GM23248 (cell line): ENCODE data around the gene PTPRN. TPM values are rescaled to one million over a fixed set of nuclear protein-coding genes. Genes with fewer than 3 reads are reported as not detected.

Experiments
- DNase-seq: peaks from one replicate; pipeline ENCODE4 v3.0.0-alpha.2; 2015
- H2AFZ ChIP-seq: fragments of 200-600 bp; sonication (generic); 2 replicates; pipeline ENCODE4 v1.6.1; 2016; ENCODE audit warnings: antibody characterized with exemption
- H3F3A ChIP-seq: fragments of 200-600 bp; sonication (generic); 2 replicates; pipeline ENCODE4 v1.6.1; 2016; ENCODE audit warnings: mild to moderate bottlenecking, antibody characterized with exemption, mixed run types; ENCODE audit not compliant: insufficient read depth
- H3K27ac ChIP-seq: fragments of 200-600 bp; sonication (generic); 2 replicates; pipeline ENCODE4 v1.5.1; 2016; ENCODE audit warnings: mild to moderate bottlenecking
- H3K27me3 ChIP-seq: fragments of 200-600 bp; sonication (generic); replicated peaks from 2 replicates; pipeline ENCODE4 v1.6.1; 2016; ENCODE audit warnings: mild to moderate bottlenecking; ENCODE audit not compliant: insufficient read depth
- H3K36me3 ChIP-seq: fragments of 200-600 bp; sonication (generic); 2 replicates; pipeline ENCODE4 v1.6.1; 2016; ENCODE audit warnings: low read depth, mild to moderate bottlenecking
- H3K4me1 ChIP-seq: fragments of 200-600 bp; sonication (generic); 2 replicates; pipeline ENCODE4 v1.6.1; 2016; ENCODE audit warnings: mild to moderate bottlenecking; ENCODE audit not compliant: insufficient read depth
- H3K4me2 ChIP-seq: fragments of 200-600 bp; sonication (generic); one replicate; pipeline ENCODE4 v1.6.1; 2016; ENCODE audit warnings: mild to moderate bottlenecking; ENCODE audit not compliant: unreplicated experiment
- H3K4me3 ChIP-seq: fragments of 200-600 bp; sonication (generic); 2 replicates; pipeline ENCODE4 v1.5.1; 2016; ENCODE audit warnings: mild to moderate bottlenecking
- H3K79me2 ChIP-seq: fragments of 200-600 bp; sonication (generic); 2 replicates; pipeline ENCODE4 v1.6.1; 2016; ENCODE audit warnings: mild to moderate bottlenecking; ENCODE audit not compliant: insufficient read depth
- H3K9ac ChIP-seq: fragments of 200-600 bp; sonication (generic); 2 replicates; pipeline ENCODE4 v1.6.1; 2016; ENCODE audit warnings: mild to moderate bottlenecking
- H3K9me2 ChIP-seq: fragments of 200-600 bp; sonication (generic); 2 replicates; pipeline ENCODE4 v1.6.1; 2016; ENCODE audit warnings: mixed run types, mild to moderate bottlenecking, moderate library complexity; ENCODE audit not compliant: insufficient read depth
- H3K9me3 ChIP-seq: fragments of 200-600 bp; sonication (generic); one replicate; pipeline ENCODE4 v1.6.1; 2017; ENCODE audit warnings: low read depth
- H4K20me1 ChIP-seq: fragments of 200-600 bp; sonication (generic); 2 replicates; pipeline ENCODE4 v1.6.0; 2016; ENCODE audit not compliant: insufficient read depth
- EZH2 ChIP-seq: fragments of 200-600 bp; sonication (generic); IDR thresholded peaks from 2 replicates; pipeline ENCODE4 v1.6.1; 2018; ENCODE audit warnings: antibody characterized with exemption, mild to moderate bottlenecking; ENCODE audit not compliant: insufficient read depth, poor library complexity, severe bottlenecking
- EZH2phosphoT487 ChIP-seq: fragments of 200-600 bp; sonication (generic); IDR thresholded peaks from 2 replicates; pipeline ENCODE4 v1.6.1; 2018; ENCODE audit warnings: antibody characterized with exemption, moderate library complexity, mild to moderate bottlenecking, low read depth; ENCODE audit not compliant: insufficient read depth
- WGBS, 2 experiments: methylation state at CpG; one replicate each; pipeline ENCODE4 v1.1.6; 2015 to 2017; ENCODE audit warnings: low lambda C conversion rate in 2 of 2, low coverage in 1 of 2; ENCODE audit errors: missing lambda C conversion rate in 2 of 2; 5-methylcytosine and 5-hydroxymethylcytosine counted together
- in situ Hi-C: fragments of 300-500 bp; cut with MboI; formaldehyde crosslinking; loops from 2 replicates; pipeline ENCODE4 v1.15.0; 2020
- polyA plus RNA-seq: library from polyadenylated mRNA; unstranded; fragments of >200 nt; fragmentation: Nextera tagmentation; extraction: Ambion mirVana; gene quantifications from 2 replicates; pipeline ENCODE4 v1.2.1, GENCODE V29; 2016
- total RNA-seq: library from RNA; depleted of rRNA; stranded (reverse); fragments of >200 nt; shearing (Covaris generic); gene quantifications from 2 replicates; pipeline ENCODE4 v1.2.3, GENCODE V29; 2014

The PTPRN gene
- total and polyA plus RNA-seq, 2 experiments from 2014 or later: 29.2 to 54.1 TPM

GRCh38 chr2:219353129-219353528, 43.9 kb upstream of the PTPRN start:
- Histone ChIP-seq H3K9me3 (no peaks in the 10 kb centered on the region), H2AFZ (no peak overlapping the region), H4K20me1 (no peaks in the 10 kb centered on the region), H3K27me3 (peaks cover 9% of the 10 kb centered on the region), H3K4me1 (peaks cover 9% of the 10 kb centered on the region), H3K4me3 (no peak overlapping the region), H3F3A (no peaks in the 10 kb centered on the region), H3K9ac (no peak overlapping the region), H3K36me3 (no peaks in the 10 kb centered on the region), H3K9me2 (no peaks in the 10 kb centered on the region), H3K79me2 (no peaks in the 10 kb centered on the region), H3K4me2 (no peak overlapping the region), H3K27ac (no peak overlapping the region)
- WGBS, 2 experiments: 60 to 70% methylated on average over 5 of the region's 5 CpGs
- TF ChIP-seq EZH2phosphoT487: no peak
- no peak for TF ChIP-seq EZH2
- DNase-seq: no peak
- in situ Hi-C loops: no loop called here

GRCh38 chr2:219352448-219353023, 43.3 kb upstream of the PTPRN start:
- DNase-seq: peak; percentile 78
- Histone ChIP-seq H3K27ac (no peak overlapping the region), H4K20me1 (no peaks in the 10 kb centered on the region), H3K79me2 (no peaks in the 10 kb centered on the region), H3K4me2 (no peak overlapping the region), H2AFZ (no peak overlapping the region), H3F3A (no peaks in the 10 kb centered on the region), H3K9ac (no peak overlapping the region), H3K36me3 (no peaks in the 10 kb centered on the region), H3K4me1 (peaks cover 9% of the 10 kb centered on the region), H3K9me2 (no peaks in the 10 kb centered on the region), H3K4me3 (no peak overlapping the region), H3K27me3 (peaks cover 3% of the 10 kb centered on the region), H3K9me3 (no peaks in the 10 kb centered on the region)
- WGBS, 2 experiments: 8 to 11% methylated on average over 5 of the region's 5 CpGs
- in situ Hi-C loops: no loop called here
- TF ChIP-seq EZH2phosphoT487: no peak
- no peak for TF ChIP-seq EZH2

GRCh38 chr2:219350710-219351221, 41.6 kb upstream of the PTPRN start:
- Histone ChIP-seq H4K20me1 (no peaks in the 10 kb centered on the region), H3K4me3 (no peak overlapping the region), H3K4me1 (peaks cover 9% of the 10 kb centered on the region), H3K9me2 (no peaks in the 10 kb centered on the region), H3K79me2 (no peaks in the 10 kb centered on the region), H2AFZ (no peak overlapping the region), H3K4me2 (no peak overlapping the region), H3F3A (no peaks in the 10 kb centered on the region), H3K27ac (no peak overlapping the region; the same call in 1 of the 2 replicates), H3K9me3 (no peaks in the 10 kb centered on the region), H3K36me3 (no peaks in the 10 kb centered on the region), H3K27me3 (no peaks in the 10 kb centered on the region; the same call in 1 of the 2 replicates), H3K9ac (0 out of 2 replicates have a peak overlapping the region, but pooled peaks have one; percentile 14)
- peak; percentile 84 for DNase-seq
- in situ Hi-C loops: no loop called here
- WGBS, 2 experiments: 38 to 43% methylated on average over 4 of the region's 4 CpGs
- no peak for TF ChIP-seq EZH2phosphoT487
- no peak for TF ChIP-seq EZH2

- WGBS, 2 experiments: 87 to 95% methylated on average over 3 of the region's 3 CpGs
- H3K9me2 ChIP-seq: no peaks in the 10 kb centered on the region
- no peaks in the 10 kb centered on the region for H3K9me3 ChIP-seq
- H3K4me3 ChIP-seq: no peak overlapping the region
- no peak overlapping the region for H3K27ac ChIP-seq
- H3K4me1 ChIP-seq: peaks cover 9% of the 10 kb centered on the region
- H3K27me3 ChIP-seq: no peaks in the 10 kb centered on the region
- no peak for DNase-seq
- 0 out of 2 replicates have a peak overlapping the region, but pooled peaks have one; percentile 14 for H3K9ac ChIP-seq
- TF ChIP-seq EZH2phosphoT487 (no peak), EZH2 (no peak)
- H3K4me2 ChIP-seq: no peak overlapping the region
- H3F3A ChIP-seq: no peaks in the 10 kb centered on the region
- no peaks in the 10 kb centered on the region for H4K20me1 ChIP-seq
- no peaks in the 10 kb centered on the region for H3K36me3 ChIP-seq
- no peak overlapping the region for H2AFZ ChIP-seq
- H3K79me2 ChIP-seq: no peaks in the 10 kb centered on the region
- in situ Hi-C loops: no loop called here
Measured at GRCh38 chr2:219350215-219350614, 41.0 kb upstream of the PTPRN start.
